Endodermal cell (in vitro differentiated cells): ENCODE data around the gene INTS11. TPM values are rescaled to one million over a fixed set of nuclear protein-coding genes. Genes with fewer than 3 reads are reported as not detected.

Source experiments
- DNase-seq: peaks from one replicate; pipeline ENCODE4 v3.0.0-alpha.2; 2017
- H3K27ac ChIP-seq: 2 replicates; pipeline ENCODE4 v1.5.1; 2013; ENCODE audit warnings: mild to moderate bottlenecking, low read depth, low read length, moderate library complexity
- H3K27me3 ChIP-seq: 2 replicates; pipeline ENCODE4 v1.6.1; 2013; ENCODE audit warnings: mild to moderate bottlenecking, low read length, moderate library complexity; ENCODE audit not compliant: insufficient read depth, control insufficient read depth, poor library complexity, severe bottlenecking
- H3K36me3 ChIP-seq: 2 replicates; pipeline ENCODE4 v1.7.0; 2013; ENCODE audit warnings: mild to moderate bottlenecking, low read length, moderate library complexity; ENCODE audit not compliant: control insufficient read depth, insufficient read depth
- H3K4me1 ChIP-seq: one replicate; pipeline ENCODE4 v1.7.0; 2013; ENCODE audit warnings: low read length; ENCODE audit not compliant: control insufficient read depth, insufficient read depth
- H3K4me3 ChIP-seq: 2 replicates; pipeline ENCODE4 v1.5.1; 2013; ENCODE audit warnings: mild to moderate bottlenecking, low read length, moderate library complexity
- H3K9ac ChIP-seq: 2 replicates; pipeline ENCODE4 v1.6.1; 2013; ENCODE audit warnings: mild to moderate bottlenecking, low read length, moderate library complexity; ENCODE audit not compliant: poor library complexity, severe bottlenecking; ENCODE audit errors: extremely low read depth
- H3K9me3 ChIP-seq: 2 replicates; pipeline ENCODE4 v1.6.1; 2013; ENCODE audit warnings: mild to moderate bottlenecking, low read length, moderate library complexity; ENCODE audit not compliant: control insufficient read depth
- H3K27ac Mint-ChIP-seq: 2 replicates; pipeline ENCODE4 v1.8.0; 2020; ENCODE audit warnings: mixed read lengths
- H3K27me3 Mint-ChIP-seq: 2 replicates; pipeline ENCODE4 v1.8.0; 2021; ENCODE audit warnings: mild to moderate bottlenecking, mixed read lengths; ENCODE audit not compliant: insufficient read depth
- H3K36me3 Mint-ChIP-seq: 2 replicates; pipeline ENCODE4 v1.8.0; 2020; ENCODE audit warnings: low read depth, mixed read lengths
- H3K4me1 Mint-ChIP-seq: 2 replicates; pipeline ENCODE4 v1.8.0; 2020; ENCODE audit warnings: mixed read lengths
- H3K4me3 Mint-ChIP-seq: 2 replicates; pipeline ENCODE4 v1.8.0; 2020; ENCODE audit warnings: mild to moderate bottlenecking, moderate library complexity, mixed read lengths
- H3K9me3 Mint-ChIP-seq: 2 replicates; pipeline ENCODE4 v1.8.0; 2020; ENCODE audit warnings: mild to moderate bottlenecking, mixed read lengths
- WGBS, 2 experiments: methylation state at CpG; one replicate each; pipeline versions ENCODE4 v1.1.5 to v1.1.7; 2013; ENCODE audit warnings: missing lambda C conversion rate in 2 of 2, mixed read lengths in 1 of 2; ENCODE audit not compliant: insufficient coverage in 1 of 2, insufficient read length in 1 of 2; 5-methylcytosine and 5-hydroxymethylcytosine counted together
- total RNA-seq, 2 donors: library from RNA; stranded (reverse); fragmentation: NEBNext Ultra II Directional in 1 of 2; extraction: Animal tissue kit (Norgen Biotek cat#: 25700) in 1 of 2; gene quantifications; 2 replicates in 1 of 2; 3 replicates in 1 of 2; pipeline ENCODE4 v1.2.1, GENCODE V29; 2021
- TF ChIP-seq, protein P1 (sequence below): fragments of 200-600 bp; sonication (generic); conservative IDR thresholded peaks from 2 replicates; pipeline ENCODE4 v1.5.0; 2021; ENCODE audit warnings: antibody characterized with exemption, mild to moderate bottlenecking

Gene INTS11
- total RNA-seq, 2 donors from 2014 or later = 146 to 153 TPM

DNA sequence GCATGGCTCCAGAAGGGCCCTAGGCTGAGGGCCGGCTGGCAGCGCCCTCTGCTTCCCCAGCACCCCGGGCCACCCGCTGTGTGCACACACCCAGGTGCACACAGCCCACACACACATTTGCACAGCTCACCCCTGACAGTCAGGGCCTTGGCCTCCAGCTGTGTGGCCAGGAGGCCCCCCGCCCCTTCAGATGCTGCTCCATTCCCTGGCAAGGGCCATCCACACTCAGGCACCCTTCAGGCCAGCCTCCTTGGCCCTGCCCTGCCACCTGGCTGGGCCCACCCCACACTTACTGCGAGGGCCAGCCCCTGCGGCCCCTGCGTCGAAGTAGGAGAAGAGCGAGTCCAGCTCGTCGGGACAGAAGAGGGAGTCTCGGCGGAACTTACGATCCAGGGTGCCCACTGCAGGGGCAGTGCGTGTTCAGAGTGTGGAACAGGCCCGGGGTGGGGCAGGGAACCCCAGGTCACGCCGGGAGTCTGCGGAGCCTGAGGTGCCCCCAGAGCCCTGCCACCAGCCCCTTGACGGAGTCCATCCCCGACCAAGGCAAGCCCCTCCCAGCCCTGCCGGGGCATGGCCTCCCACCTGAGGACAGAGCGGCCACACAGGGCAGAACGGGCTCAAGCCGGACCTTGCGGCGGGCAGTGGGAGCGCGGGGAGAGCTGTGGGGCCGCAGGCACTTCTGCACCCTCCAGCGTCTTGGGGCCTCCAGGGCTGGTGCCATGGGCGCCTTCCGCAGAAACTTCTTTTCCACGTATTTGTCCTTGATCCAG lies 29.1 kb downstream of the INTS11 start:
- H3K27me3 Mint-ChIP-seq = no peaks in the 10 kb centered on the region
- TF ChIP-seq, protein P1, sequence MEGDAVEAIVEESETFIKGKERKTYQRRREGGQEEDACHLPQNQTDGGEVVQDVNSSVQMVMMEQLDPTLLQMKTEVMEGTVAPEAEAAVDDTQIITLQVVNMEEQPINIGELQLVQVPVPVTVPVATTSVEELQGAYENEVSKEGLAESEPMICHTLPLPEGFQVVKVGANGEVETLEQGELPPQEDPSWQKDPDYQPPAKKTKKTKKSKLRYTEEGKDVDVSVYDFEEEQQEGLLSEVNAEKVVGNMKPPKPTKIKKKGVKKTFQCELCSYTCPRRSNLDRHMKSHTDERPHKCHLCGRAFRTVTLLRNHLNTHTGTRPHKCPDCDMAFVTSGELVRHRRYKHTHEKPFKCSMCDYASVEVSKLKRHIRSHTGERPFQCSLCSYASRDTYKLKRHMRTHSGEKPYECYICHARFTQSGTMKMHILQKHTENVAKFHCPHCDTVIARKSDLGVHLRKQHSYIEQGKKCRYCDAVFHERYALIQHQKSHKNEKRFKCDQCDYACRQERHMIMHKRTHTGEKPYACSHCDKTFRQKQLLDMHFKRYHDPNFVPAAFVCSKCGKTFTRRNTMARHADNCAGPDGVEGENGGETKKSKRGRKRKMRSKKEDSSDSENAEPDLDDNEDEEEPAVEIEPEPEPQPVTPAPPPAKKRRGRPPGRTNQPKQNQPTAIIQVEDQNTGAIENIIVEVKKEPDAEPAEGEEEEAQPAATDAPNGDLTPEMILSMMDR = no peak
- no peaks in the 10 kb centered on the region for H3K4me1 ChIP-seq
- no peak overlapping the region for H3K27ac Mint-ChIP-seq
- no peak for DNase-seq
- H3K27me3 ChIP-seq = no peaks in the 10 kb centered on the region
- H3K4me3 ChIP-seq = no peak overlapping the region
- H3K27ac ChIP-seq = no peak overlapping the region
- no peaks in the 10 kb centered on the region for H3K9me3 ChIP-seq
- WGBS, 2 experiments = 94 to 95% methylated on average over 18 to 35 of the region's 35 CpGs
- no peaks in the 10 kb centered on the region for H3K36me3 ChIP-seq
- H3K4me1 Mint-ChIP-seq = no peaks in the 10 kb centered on the region
- H3K4me3 Mint-ChIP-seq = no peak overlapping the region
- H3K9ac ChIP-seq = no peak overlapping the region
- no peaks in the 10 kb centered on the region for H3K9me3 Mint-ChIP-seq
- H3K36me3 Mint-ChIP-seq = no peaks in the 10 kb centered on the region

DNA sequence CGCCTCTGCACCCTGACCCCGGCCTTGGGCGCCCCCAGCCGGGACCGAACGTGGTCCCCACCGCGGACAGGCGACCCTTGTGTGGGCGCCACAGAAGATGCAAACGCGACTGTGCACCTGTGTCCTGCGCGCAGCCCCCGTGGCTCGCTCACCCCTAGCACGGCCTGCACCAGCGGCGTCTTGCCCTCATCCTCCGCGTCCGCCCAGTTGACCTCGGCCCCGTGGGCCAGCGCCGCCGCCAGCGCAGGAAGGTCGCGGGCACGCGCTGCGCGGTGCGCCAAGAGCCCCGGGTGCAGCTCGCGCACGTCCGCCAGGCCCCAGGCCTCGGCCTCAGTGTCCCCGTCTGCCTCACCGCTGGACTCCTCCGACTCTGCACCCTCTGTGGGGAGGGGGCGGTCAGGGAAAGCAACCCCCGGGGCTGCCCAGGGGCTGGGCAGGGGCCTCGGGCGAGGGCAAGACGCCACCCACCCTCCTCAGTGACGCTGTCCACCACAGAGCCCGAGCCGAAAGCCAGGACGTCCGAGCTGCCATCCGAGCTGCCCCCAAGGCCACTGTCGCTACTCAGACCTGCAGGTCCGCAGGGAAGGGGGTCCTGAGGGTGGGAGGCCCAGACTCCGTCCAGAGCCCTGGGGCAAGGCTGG lies 30.1 kb downstream of the INTS11 start:
- no peaks in the 10 kb centered on the region for H3K9me3 ChIP-seq
- H3K9me3 Mint-ChIP-seq = peaks cover 2% of the 10 kb centered on the region
- H3K4me3 ChIP-seq = no peak overlapping the region

DNA sequence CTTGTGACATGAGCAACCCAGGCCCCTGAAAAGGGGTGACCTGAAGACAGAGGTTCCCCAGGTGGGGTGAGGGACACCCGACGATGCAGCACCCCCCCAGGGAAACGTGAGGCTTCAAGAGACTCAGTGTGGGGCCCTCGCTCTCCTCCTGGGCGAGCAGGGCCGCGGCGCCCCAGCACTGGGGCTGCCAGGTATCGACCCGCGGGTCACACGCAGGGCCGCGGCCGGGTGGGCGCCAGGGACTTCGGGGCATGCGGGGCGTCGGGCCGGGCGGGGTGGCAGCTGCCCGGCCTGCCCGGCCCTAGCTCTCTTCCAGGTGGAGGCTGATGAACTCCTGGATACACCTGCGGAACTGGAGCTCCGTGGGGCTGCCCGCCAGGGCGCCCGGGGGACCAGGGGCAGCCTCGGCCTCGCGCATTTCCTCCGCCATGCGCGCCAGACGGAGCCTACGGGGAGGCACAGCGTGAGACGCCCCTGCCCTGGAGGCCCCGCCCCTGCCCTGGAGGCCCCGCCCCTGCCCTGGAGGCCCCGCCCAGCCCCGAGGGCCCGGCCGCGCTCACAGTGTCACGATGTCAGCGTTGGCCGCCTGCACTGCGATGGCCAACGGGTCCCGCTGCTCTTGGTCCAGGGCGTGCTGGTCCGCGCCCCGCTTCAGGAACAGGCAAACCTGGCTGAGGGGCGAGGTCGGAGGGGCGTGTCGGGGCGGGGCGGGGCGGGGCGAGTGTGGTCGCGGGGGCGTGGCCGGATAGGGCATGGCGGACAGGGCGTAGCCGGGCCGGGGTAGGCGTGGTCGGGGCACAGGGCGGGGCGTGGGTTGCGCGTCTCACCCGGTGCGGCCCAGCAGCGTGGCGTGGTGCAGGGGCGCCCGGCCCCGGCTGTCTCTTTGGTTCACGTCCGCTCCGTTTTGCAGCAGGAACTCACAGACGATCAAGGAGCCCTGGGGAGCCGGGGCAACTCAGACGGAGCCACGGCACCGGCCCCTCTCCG lies 30.9 kb downstream of the INTS11 start:
- no peaks in the 10 kb centered on the region for H3K27me3 Mint-ChIP-seq
- DNase-seq = peak; percentile 94
- peaks cover 2% of the 10 kb centered on the region for H3K9me3 Mint-ChIP-seq
- TF ChIP-seq, protein P1 = no peak
- Histone ChIP-seq H3K27me3 (no peaks in the 10 kb centered on the region), H3K9me3 (no peaks in the 10 kb centered on the region), H3K9ac (no peak overlapping the region), H3K4me1 (no peaks in the 10 kb centered on the region), H3K36me3 (no peaks in the 10 kb centered on the region), H3K27ac (no peak overlapping the region), H3K4me3 (no peak overlapping the region)
- H3K27ac Mint-ChIP-seq = no peak overlapping the region
- WGBS, 2 experiments = 92 to 95% methylated on average over 68 to 94 of the region's 94 CpGs
- no peak overlapping the region for H3K4me3 Mint-ChIP-seq
- H3K36me3 Mint-ChIP-seq = no peaks in the 10 kb centered on the region
- H3K4me1 Mint-ChIP-seq = no peaks in the 10 kb centered on the region

More for the DNA sequence above, 30.1 kb downstream of the INTS11 start:
- no peaks in the 10 kb centered on the region for H3K36me3 Mint-ChIP-seq
- Histone ChIP-seq H3K4me1 (no peaks in the 10 kb centered on the region), H3K27me3 (no peaks in the 10 kb centered on the region), H3K27ac (no peak overlapping the region), H3K9ac (no peak overlapping the region), H3K36me3 (no peaks in the 10 kb centered on the region)
- DNase-seq = no peak
- H3K4me1 Mint-ChIP-seq = no peaks in the 10 kb centered on the region
- H3K27ac Mint-ChIP-seq = no peak overlapping the region
- H3K4me3 Mint-ChIP-seq = no peak overlapping the region
- TF ChIP-seq, protein P1 = no peak
- 94 to 95% methylated on average over 41 to 58 of the region's 58 CpGs for WGBS, 2 experiments
- H3K27me3 Mint-ChIP-seq = no peaks in the 10 kb centered on the region
